VCaP (cell line): ENCODE results near the gene OMP.

ENCODE experiments used
- H3K27ac ChIP-seq: fragments of 450-650 bp; 2 replicates; pipeline ENCODE4 v1.5.1; 2017
- TF ChIP-seq, protein P1 (sequence below): fragments of 450-650 bp; conservative IDR thresholded peaks from 2 replicates; pipeline ENCODE4 v1.5.1; 2017; ENCODE audit warnings: mild to moderate bottlenecking, moderate library complexity

The OMP gene

DNA sequence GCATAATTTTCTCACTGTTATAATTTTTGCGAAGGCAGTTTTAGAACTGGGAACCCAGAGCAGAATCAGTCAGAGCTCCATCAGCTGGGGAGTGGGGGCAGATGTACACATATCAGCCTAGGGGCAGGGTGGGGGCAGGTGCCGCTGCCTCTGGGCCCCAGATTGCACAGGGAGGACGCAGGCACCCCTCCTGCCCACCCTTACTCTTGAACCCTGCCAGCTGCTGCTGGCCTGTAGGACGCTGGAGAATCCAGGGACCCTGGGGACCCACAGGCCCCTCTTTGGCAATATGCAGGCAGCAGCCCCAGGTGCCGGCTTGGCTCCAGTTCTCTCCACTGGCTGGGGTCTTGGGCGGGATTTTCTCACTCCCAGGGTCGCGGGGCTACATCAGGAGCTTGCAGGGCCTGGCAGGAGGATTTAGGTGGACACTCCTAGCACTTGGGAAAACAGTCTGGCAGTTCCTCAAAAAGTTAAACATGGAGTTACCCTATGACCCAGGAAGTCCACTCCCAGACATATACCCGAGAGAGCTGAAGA lies 44.6 kb upstream of the OMP start:
- peak overlapping the region; percentile 95; the same call in 1 of the 2 replicates for H3K27ac ChIP-seq
- TF ChIP-seq, protein P1, sequence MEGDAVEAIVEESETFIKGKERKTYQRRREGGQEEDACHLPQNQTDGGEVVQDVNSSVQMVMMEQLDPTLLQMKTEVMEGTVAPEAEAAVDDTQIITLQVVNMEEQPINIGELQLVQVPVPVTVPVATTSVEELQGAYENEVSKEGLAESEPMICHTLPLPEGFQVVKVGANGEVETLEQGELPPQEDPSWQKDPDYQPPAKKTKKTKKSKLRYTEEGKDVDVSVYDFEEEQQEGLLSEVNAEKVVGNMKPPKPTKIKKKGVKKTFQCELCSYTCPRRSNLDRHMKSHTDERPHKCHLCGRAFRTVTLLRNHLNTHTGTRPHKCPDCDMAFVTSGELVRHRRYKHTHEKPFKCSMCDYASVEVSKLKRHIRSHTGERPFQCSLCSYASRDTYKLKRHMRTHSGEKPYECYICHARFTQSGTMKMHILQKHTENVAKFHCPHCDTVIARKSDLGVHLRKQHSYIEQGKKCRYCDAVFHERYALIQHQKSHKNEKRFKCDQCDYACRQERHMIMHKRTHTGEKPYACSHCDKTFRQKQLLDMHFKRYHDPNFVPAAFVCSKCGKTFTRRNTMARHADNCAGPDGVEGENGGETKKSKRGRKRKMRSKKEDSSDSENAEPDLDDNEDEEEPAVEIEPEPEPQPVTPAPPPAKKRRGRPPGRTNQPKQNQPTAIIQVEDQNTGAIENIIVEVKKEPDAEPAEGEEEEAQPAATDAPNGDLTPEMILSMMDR: no peak

DNA sequence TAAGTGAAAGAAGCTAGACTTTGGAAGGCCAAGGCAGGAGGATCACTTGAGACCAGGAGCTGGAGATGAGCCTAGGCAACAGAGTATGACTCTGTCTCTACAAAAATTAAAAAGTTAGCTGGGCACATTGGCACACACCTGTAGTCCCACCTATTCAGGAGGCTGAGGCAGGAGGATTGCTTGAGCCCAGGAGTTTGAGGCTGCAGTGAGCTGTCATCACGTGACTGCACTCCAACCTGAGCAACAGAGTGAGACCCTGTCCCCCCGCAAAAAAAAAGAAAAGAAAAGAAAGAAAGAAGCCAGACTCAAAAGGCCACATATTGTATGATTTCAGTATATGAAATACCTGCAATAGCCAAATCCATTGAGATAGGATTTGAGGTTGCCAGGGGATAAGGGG lies 43.7 kb upstream of the OMP start:
- TF ChIP-seq, protein P1: no peak
- peak overlapping the region; percentile 95; the same call in 1 of the 2 replicates for H3K27ac ChIP-seq

DNA sequence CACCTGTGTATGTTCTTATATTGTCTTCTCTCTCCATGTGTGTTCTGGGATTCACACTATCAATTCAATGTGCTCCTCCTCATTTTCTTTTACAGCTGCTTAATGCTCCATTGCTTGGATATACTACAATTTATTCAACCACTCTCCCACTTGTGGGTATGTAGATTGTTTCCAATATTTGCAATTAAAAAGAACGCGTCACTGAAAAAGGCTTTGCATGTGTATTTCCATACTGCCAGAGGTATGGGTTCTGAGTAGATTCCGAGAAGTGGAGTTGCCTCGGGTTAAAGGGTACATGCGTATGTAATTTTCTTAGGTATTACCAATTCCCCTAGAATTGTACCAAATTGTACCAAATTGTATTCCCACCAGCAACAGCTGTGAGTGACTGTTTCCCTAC lies 42.8 kb upstream of the OMP start:
- H3K27ac ChIP-seq: peak overlapping the region; percentile 95
- TF ChIP-seq, protein P1: no peak

DNA sequence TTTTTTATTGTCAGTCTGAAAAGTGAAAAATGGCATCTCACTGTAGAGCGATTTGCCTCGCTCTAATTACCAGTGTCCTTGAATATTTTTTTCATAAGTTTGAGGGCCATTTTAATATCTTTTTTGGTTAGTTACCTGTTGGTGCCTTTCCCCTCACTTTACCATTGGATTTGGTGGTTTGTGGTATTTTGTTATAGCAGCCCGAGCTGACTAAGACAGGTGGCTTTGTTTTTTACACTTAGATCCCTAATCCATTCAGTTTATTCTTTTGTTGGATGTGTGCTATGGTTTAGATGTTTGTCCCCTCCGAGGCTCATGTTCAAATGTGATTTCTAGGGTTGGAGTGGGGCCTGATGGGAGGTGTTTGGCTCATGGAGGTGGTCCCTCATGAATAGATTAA lies 42.4 kb upstream of the OMP start:
- TF ChIP-seq, protein P1: no peak
- H3K27ac ChIP-seq: peak overlapping the region; percentile 95

DNA sequence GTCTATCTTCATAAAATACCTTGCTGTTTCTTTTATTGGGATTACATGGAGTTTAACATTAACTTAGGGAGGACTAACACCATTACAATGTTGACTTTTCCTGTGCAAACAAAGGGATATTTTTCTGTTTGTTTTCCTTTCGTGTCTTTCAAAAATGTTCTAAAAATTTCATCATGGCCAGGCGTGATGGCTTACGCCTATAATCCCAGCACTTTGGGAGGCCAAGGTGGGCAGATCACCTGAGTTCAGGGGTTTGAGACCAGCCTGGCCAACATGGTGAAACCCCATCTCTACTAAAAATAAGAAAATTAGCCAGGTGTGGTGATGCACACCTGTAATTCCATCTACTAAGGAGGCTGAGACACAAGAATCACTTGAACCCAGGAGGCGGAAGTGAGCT lies 41.4 kb upstream of the OMP start:
- H3K27ac ChIP-seq: peak overlapping the region; percentile 95

DNA sequence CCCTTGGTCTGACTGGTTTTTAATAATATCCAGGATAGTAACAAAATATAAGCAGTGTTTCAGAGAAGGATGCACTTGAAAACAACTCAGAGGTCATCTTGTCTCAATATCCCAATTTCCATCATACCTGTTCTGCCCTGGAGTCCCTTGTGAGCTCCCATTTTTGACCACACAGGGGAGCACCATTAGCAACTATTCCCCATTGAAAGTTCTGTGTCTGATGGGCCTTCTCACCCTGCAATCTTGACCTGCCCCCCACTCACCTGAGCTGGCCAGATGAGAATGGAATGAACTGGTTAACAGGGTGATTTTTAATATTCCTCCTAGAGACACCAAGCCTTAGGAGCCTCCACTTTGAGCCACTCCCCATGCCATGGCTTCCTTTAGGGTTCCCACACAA lies 39.7 kb upstream of the OMP start:
- TF ChIP-seq, protein P1: no peak
- H3K27ac ChIP-seq: peak overlapping the region; percentile 95; the same call in 1 of the 2 replicates

DNA sequence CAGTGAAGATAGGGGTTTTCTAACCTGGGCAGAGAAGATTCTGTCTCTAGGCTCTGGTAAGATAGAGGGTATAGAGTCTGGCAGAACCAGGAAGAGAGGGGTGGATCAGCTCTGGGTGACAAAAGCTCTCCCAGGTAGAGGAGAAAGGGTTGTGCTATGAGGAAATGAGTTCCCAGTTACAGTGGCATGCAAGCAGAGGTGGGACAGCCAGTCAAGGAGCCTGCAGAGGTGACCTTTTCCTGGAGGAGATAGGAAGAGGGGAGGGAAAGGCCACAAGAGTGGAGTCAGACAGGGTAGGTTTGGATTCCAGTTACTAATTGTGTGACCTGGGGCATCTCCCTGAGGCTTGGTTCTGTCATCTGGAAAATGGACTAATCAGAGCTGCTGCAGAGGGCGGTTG lies 39.2 kb upstream of the OMP start:
- H3K27ac ChIP-seq: peak overlapping the region; percentile 95; the same call in 1 of the 2 replicates

DNA sequence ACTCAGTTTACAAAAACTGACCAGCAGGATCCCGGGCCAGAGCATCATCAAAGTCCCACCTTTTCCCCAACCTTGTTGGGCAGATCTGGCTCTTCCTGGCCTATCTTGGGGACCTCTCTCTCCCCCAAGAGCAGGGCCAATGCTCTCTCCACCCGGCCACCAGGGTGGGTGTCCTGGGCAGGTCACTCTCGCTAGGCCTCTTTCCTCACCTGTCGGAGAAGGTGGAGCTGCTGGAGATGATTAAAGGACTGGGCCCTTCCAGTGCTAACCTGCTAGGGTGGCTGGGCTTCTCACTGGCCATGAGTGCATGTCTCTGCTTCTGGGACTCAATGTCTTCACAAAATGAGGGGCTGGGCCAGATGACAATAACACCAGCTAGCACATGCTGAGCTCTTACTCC lies 38.8 kb upstream of the OMP start:
- TF ChIP-seq, protein P1: no peak
- peak overlapping the region; percentile 95; the same call in 1 of the 2 replicates for H3K27ac ChIP-seq

More for the DNA sequence above, 39.2 kb upstream of the OMP start:
- TF ChIP-seq, protein P1: no peak
